Mesendoderm (in vitro differentiated cells): ENCODE results near the gene VWDE.
"Not testable (repeated sequence)": the region's sequence is repeated elsewhere in the genome, so short reads cannot be mapped to it uniquely, and the experiment has no call there.

ENCODE experiments used
- DNase-seq: peaks from one replicate; pipeline ENCODE4 v3.0.0; 2013
- H2AK5ac ChIP-seq: 2 replicates; pipeline ENCODE4 v1.6.1; 2013; ENCODE audit warnings: low read length, inconsistent platforms
- H2BK120ac ChIP-seq: 2 replicates; pipeline ENCODE4 v1.6.1; 2013; ENCODE audit warnings: low read depth, mild to moderate bottlenecking, low read length, moderate library complexity, mixed read lengths
- H2BK15ac ChIP-seq: replicated peaks from 2 replicates; pipeline ENCODE4 v1.6.1; 2013; ENCODE audit warnings: low read depth, mild to moderate bottlenecking, moderate library complexity
- H2BK5ac ChIP-seq: 2 replicates; pipeline ENCODE4 v1.6.1; 2013; ENCODE audit warnings: low read length, inconsistent platforms
- H3K18ac ChIP-seq: 2 replicates; pipeline ENCODE4 v1.6.1; 2013; ENCODE audit warnings: mild to moderate bottlenecking, low read length, mixed read lengths
- H3K23ac ChIP-seq: one replicate; pipeline ENCODE4 v1.6.1; 2013; ENCODE audit warnings: low read length
- H3K27ac ChIP-seq: 2 replicates; pipeline ENCODE4 v1.5.1; 2013; ENCODE audit warnings: low read depth, mild to moderate bottlenecking, inconsistent platforms, low read length, moderate library complexity
- H3K27me3 ChIP-seq: 2 replicates; pipeline ENCODE4 v1.6.1; 2013; ENCODE audit warnings: low read length, control low read depth, mild to moderate bottlenecking, inconsistent platforms; ENCODE audit not compliant: insufficient read depth, poor library complexity
- H3K36me3 ChIP-seq: 2 replicates; pipeline ENCODE4 v1.6.1; 2013; ENCODE audit warnings: low read length, inconsistent platforms; ENCODE audit not compliant: control insufficient read depth, insufficient read depth
- H3K4ac ChIP-seq: one replicate; pipeline ENCODE4 v1.6.1; 2013; ENCODE audit warnings: low read depth, mild to moderate bottlenecking, low read length, moderate library complexity
- H3K4me1 ChIP-seq: 2 replicates; pipeline ENCODE4 v1.6.1; 2013; ENCODE audit warnings: low read depth, low read length, inconsistent platforms; ENCODE audit not compliant: control insufficient read depth
- H3K4me2 ChIP-seq: 2 replicates; pipeline ENCODE4 v1.6.1; 2013; ENCODE audit warnings: low read length
- H3K4me3 ChIP-seq: 2 replicates; pipeline ENCODE4 v1.5.1; 2013; ENCODE audit warnings: mild to moderate bottlenecking, low read length
- H3K56ac ChIP-seq: one replicate; pipeline ENCODE4 v1.6.1; 2013; ENCODE audit warnings: low read length
- H3K79me1 ChIP-seq: 2 replicates; pipeline ENCODE4 v1.6.1; 2013; ENCODE audit warnings: low read length, inconsistent platforms
- H3K79me2 ChIP-seq: 2 replicates; pipeline ENCODE4 v1.6.1; 2013; ENCODE audit warnings: mild to moderate bottlenecking, low read length; ENCODE audit not compliant: control insufficient read depth, insufficient read depth
- H3K9ac ChIP-seq: 2 replicates; pipeline ENCODE4 v1.6.1; 2013; ENCODE audit warnings: low read length, inconsistent platforms
- H4K5ac ChIP-seq: one replicate; pipeline ENCODE4 v1.6.1; 2013; ENCODE audit warnings: low read length
- H4K8ac ChIP-seq: one replicate; pipeline ENCODE4 v1.6.1; 2013; ENCODE audit warnings: low read depth, mild to moderate bottlenecking, control low read depth, low read length, moderate library complexity
- WGBS: extraction: QIAGEN DNeasy Blood & Tissue Kit; methylation state at CpG from one replicate; pipeline ENCODE4 v1.1.7; 2013; ENCODE audit warnings: low lambda C conversion rate, missing lambda C conversion rate; ENCODE audit not compliant: insufficient coverage; ENCODE audit errors: extremely low coverage; 5-methylcytosine and 5-hydroxymethylcytosine counted together

Gene VWDE

DNA sequence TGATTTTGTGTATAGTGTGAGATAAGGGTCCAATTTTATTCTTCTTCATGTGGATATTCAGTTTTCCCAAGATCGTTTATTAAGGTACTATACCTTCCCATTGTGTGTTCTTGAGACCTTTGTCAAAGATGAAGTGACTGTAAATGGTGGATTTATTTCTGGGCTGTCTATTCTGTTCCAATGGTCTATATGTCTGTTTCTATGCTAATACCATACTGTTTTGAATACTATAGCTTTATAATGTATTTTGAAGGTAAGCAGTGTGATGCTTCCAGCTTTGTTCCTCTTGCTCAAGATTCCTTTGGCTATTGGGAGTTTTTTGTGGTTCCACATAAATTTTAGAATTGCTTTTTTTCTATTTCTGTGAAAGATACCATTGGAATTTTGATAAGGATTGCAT is 8.7 kb upstream of the VWDE start:
- no CpG with 5 or more reads among the region's 1 CpG for WGBS
- Histone ChIP-seq H2BK5ac (no peak overlapping the region), H3K18ac (no peak overlapping the region), H3K79me1 (no peaks in the 10 kb centered on the region), H3K79me2 (no peaks in the 10 kb centered on the region), H3K36me3 (no peaks in the 10 kb centered on the region), H3K27me3 (no peaks in the 10 kb centered on the region), H4K8ac (no peak overlapping the region), H3K56ac (no peak overlapping the region), H3K4me2 (no peak overlapping the region), H4K5ac (no peak overlapping the region), H3K4me3 (no peak overlapping the region), H3K9ac (no peak overlapping the region), H2BK120ac (no peak overlapping the region), H3K23ac (no peak overlapping the region), H2AK5ac (no peak overlapping the region), H3K4me1 (no peaks in the 10 kb centered on the region), H3K27ac (no peak overlapping the region), H3K4ac (no peak overlapping the region), H2BK15ac (no peak overlapping the region)
- no peak for DNase-seq

DNA sequence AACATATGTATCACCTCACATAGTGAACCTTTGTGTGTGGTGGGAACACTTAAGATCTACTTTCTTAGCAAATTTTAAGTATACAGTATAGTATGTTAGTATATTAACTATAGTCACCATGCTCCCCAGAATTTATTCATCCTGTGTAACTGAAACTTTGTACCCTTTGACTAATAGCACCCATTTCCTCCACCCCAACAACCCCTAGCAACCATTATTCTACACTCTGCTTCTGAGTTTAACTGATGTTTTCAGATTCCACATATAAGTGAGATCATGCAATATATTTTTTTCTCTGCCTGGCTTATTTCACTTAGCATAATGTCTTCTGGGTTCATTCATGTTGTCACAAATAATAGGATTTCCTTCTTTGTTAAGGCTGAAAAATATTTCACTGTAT is 6.9 kb upstream of the VWDE start:
- no peaks in the 10 kb centered on the region for H3K79me1 ChIP-seq
- H2BK5ac ChIP-seq, result no peak overlapping the region
- no peaks in the 10 kb centered on the region for H3K4me1 ChIP-seq
- no peak overlapping the region for H2BK120ac ChIP-seq
- no peak overlapping the region for H4K8ac ChIP-seq
- H3K27me3 ChIP-seq, result no peaks in the 10 kb centered on the region
- H2BK15ac ChIP-seq, result no peak overlapping the region
- H3K18ac ChIP-seq, result no peak overlapping the region
- H4K5ac ChIP-seq, result no peak overlapping the region
- no peak overlapping the region for H3K56ac ChIP-seq
- H3K4me3 ChIP-seq, result no peak overlapping the region
- no peak overlapping the region for H3K27ac ChIP-seq
- no peak overlapping the region for H3K23ac ChIP-seq
- DNase-seq, result no peak
- no peak overlapping the region for H3K9ac ChIP-seq
- no peak overlapping the region for H3K4me2 ChIP-seq
- H3K4ac ChIP-seq, result no peak overlapping the region
- H3K36me3 ChIP-seq, result no peaks in the 10 kb centered on the region
- H3K79me2 ChIP-seq, result no peaks in the 10 kb centered on the region
- no peak overlapping the region for H2AK5ac ChIP-seq

DNA sequence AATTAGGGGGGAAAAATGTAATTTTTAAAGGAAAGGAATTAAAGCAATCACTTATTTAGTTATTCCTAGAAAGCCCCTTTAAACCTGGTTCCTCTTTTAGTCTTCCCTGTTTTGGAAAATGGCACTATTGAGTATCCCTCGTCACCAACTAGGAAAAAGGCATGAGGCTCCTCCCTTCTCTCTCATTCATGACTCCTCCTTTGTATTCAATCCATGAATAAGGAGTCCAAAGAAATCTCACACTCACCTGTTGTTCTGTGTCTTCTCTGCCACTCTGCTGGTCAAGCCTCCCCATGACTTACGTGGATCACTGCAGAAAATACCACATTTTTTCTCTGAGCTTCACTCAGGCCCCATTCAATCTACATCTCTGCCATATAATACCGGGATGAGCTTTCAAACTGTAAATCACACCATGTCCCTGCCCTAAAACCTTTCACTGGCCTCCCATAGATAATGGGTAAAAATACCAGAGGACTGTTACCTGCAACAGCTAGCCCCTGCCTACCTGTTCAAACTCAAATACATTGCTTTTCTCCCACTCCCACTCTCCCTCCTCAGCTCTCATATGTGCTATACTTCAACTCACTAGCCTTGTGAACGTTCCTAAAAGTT is 5.5 kb upstream of the VWDE start:
- Histone ChIP-seq H3K4me1 (peaks cover under 1% of the 10 kb centered on the region), H2BK5ac (no peak overlapping the region), H3K56ac (no peak overlapping the region), H2BK120ac (no peak overlapping the region), H3K4me3 (no peak overlapping the region), H3K27me3 (no peaks in the 10 kb centered on the region), H3K23ac (no peak overlapping the region), H3K27ac (no peak overlapping the region), H4K5ac (no peak overlapping the region), H3K4me2 (no peak overlapping the region), H3K18ac (no peak overlapping the region), H3K36me3 (no peaks in the 10 kb centered on the region), H3K4ac (no peak overlapping the region), H2AK5ac (no peak overlapping the region), H3K79me2 (no peaks in the 10 kb centered on the region), H3K79me1 (no peaks in the 10 kb centered on the region), H4K8ac (no peak overlapping the region), H2BK15ac (no peak overlapping the region), H3K9ac (no peak overlapping the region)
- no peak for DNase-seq
- WGBS, result no CpG with 5 or more reads among the region's 4 CpGs

DNA sequence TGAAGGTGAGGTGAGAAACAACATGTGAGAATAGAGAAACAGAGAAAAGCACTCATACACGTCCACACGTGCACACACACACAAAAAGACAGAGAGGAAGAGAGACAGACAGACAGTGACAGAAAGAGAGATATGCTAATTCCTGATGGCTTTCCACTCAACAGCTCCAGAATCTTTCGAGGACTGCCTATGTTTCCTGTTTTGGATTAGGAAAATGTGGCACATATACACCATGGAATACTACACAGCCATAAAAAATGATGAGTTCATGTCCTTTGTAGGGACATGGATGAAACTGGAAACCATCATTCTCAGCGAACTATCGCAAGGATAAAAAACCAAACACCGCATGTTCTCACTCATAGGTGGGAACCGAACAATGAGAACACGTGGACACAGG is 4.0 kb upstream of the VWDE start:
- not testable (repeated sequence) for H3K36me3 ChIP-seq, H3K79me2 ChIP-seq, H2BK15ac ChIP-seq, H2BK120ac ChIP-seq, H3K79me1 ChIP-seq, H3K4ac ChIP-seq, H3K56ac ChIP-seq, H2BK5ac ChIP-seq, H3K27me3 ChIP-seq, H3K4me1 ChIP-seq, H3K4me3 ChIP-seq, H4K8ac ChIP-seq, DNase-seq, H3K9ac ChIP-seq, H3K18ac ChIP-seq, H3K27ac ChIP-seq, H4K5ac ChIP-seq, H2AK5ac ChIP-seq, H3K4me2 ChIP-seq, H3K23ac ChIP-seq
- WGBS, result no CpG with 5 or more reads among the region's 8 CpGs

DNA sequence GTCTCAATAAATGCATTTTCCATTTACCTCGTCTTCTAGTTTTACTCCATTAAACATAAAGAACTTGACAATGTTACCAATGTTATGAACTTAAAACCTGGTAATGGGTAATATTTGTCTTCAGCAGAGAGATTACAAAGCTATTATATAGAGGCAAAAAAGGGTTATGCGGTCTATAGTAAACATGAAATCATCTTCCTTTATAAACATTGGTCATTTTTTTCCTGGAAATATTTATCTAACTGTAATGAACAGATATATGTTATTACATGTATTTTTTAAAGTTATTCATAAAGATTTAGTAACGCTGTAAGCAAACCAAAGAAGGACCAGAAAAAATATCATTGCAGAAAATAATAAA is 1.3 kb downstream of the VWDE start:
- H3K4me3 ChIP-seq, result no peak overlapping the region
- H3K79me1 ChIP-seq, result peaks cover 3% of the 10 kb centered on the region
- H2BK5ac ChIP-seq, result no peak overlapping the region
- H3K4me1 ChIP-seq, result peaks cover 2% of the 10 kb centered on the region
- H3K18ac ChIP-seq, result no peak overlapping the region
- H3K23ac ChIP-seq, result no peak overlapping the region
- H2BK15ac ChIP-seq, result no peak overlapping the region
- no peak overlapping the region for H3K56ac ChIP-seq
- H4K8ac ChIP-seq, result no peak overlapping the region
- H2BK120ac ChIP-seq, result no peak overlapping the region
- H3K4me2 ChIP-seq, result no peak overlapping the region
- H3K4ac ChIP-seq, result no peak overlapping the region
- DNase-seq, result no peak
- no peak overlapping the region for H3K9ac ChIP-seq
- no peak overlapping the region for H2AK5ac ChIP-seq
- H4K5ac ChIP-seq, result no peak overlapping the region
- H3K27ac ChIP-seq, result no peak overlapping the region
- no CpG with 5 or more reads among the region's 3 CpGs for WGBS
- H3K79me2 ChIP-seq, result peaks cover 7% of the 10 kb centered on the region
- no peaks in the 10 kb centered on the region for H3K36me3 ChIP-seq
- no peaks in the 10 kb centered on the region for H3K27me3 ChIP-seq

DNA sequence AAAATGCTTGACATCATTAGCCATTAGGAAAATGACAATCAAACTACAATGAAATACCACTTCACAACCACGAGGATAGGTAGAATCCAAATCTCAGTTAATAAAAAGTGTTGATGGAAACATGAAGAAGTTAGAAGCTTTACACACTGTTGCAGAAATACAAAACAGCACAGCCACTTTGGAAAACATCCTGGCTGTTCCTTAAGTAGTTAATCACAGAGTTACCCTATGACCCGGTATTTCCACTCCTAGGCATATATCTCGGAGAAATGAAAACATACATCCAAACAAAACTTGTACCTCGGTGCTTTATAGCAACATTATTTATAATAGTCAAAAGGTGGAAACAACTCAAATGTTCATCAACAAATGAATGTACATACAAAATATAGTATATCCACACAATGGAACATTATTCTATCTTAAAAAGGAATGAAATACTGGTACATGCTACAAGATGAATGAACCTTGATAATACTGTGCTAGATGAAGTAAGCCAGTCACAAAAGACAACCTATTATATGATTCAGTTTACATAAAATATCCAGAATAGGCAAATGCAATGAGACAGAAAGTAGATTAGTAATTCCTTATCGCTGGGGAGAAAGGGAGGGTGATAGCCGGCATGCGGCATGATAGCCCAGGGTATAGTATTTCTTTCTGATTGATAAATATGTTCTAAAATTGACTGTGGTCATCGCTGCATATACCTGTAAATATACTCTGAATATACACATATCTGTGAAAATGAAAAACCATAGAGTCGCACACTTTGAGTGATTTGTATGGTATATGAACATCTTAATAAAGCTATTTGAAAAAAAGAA is 1.9 kb downstream of the VWDE start:
- H3K27me3 ChIP-seq, result no peaks in the 10 kb centered on the region
- no peak overlapping the region for H2BK15ac ChIP-seq
- H3K23ac ChIP-seq, result no peak overlapping the region
- H3K56ac ChIP-seq, result no peak overlapping the region
- H3K36me3 ChIP-seq, result no peaks in the 10 kb centered on the region
- H2BK5ac ChIP-seq, result no peak overlapping the region
- no peak overlapping the region for H3K18ac ChIP-seq
- H2AK5ac ChIP-seq, result no peak overlapping the region
- no peak overlapping the region for H4K8ac ChIP-seq
- no peak overlapping the region for H3K4ac ChIP-seq
- no peak overlapping the region for H3K4me2 ChIP-seq
- H3K27ac ChIP-seq, result no peak overlapping the region
- H3K4me3 ChIP-seq, result no peak overlapping the region
- peaks cover 3% of the 10 kb centered on the region for H3K79me1 ChIP-seq
- H3K79me2 ChIP-seq, result peaks cover 7% of the 10 kb centered on the region
- H4K5ac ChIP-seq, result no peak overlapping the region
- no peak overlapping the region for H3K9ac ChIP-seq
- DNase-seq, result no peak
- no CpG with 5 or more reads among the region's 9 CpGs for WGBS
- no peak overlapping the region for H2BK120ac ChIP-seq
- H3K4me1 ChIP-seq, result peaks cover 2% of the 10 kb centered on the region
